ENCODE data around the gene RAP2A.

Gene RAP2A

DNA sequence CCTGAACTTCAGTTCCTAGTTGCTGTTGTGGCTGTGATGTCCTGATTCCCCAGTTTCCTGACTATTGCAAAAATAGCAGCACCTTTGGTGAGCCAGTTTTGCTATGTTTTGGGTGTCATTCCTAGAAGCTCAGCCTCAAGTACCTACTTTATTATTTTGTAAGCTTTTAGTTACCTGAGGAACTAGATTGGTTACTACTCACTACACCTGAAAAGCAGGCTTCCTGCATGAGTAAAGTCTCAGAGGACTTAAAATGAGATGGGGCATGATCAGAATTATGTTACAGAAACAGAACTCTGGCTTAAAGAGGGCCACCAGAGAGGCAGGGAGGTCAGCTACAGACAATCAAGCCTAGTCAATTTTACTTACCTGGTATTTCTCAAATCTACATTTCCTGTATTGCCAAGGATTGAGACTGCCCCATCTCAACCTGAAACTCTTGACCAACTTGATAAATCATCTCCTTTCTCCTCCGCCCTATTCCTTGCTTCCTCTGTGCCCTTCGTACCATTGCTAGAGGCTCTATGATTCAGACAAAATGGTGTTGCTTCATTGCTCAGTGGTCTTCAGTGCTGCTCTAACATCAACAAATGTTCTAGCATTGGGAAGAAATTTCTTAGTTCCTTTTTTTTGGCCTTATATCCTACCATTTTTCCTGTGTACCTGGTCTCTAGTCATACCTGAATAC, 58.9 kb downstream of the RAP2A start:
- ChIA-PET POLR2A (no interaction called here), CTCF (no interaction called here)
- TF ChIP-seq CTBP1 (IDR thresholded peaks at IDR 0.05; ENCODE audit: borderline replicate concordance) (no peak), FOXA1 (IDR thresholded peaks at IDR 0.05) (no peak), FOXK2 (IDR thresholded peaks at IDR 0.05) (no peak), LEF1 (IDR thresholded peaks at IDR 0.05; ENCODE audit: borderline replicate concordance) (no peak), SUZ12 (IDR thresholded peaks at IDR 0.05) (no peak), NFRKB (IDR thresholded peaks at IDR 0.05) (no peak), TARDBP (IDR thresholded peaks at IDR 0.05) (no peak), ARNT (IDR thresholded peaks at IDR 0.05) (no peak), HDGF (IDR thresholded peaks at IDR 0.05; ENCODE audit: borderline replicate concordance) (no peak), ZNF384 (IDR thresholded peaks at IDR 0.05) (no peak), L3MBTL2 (conservative IDR thresholded peaks at IDR 0.05) (no peak), BHLHE40 (IDR thresholded peaks at IDR 0.05; ENCODE audit: borderline replicate concordance) (no peak), ELF4 (IDR thresholded peaks at IDR 0.05) (no peak), SP1 (IDR thresholded peaks at IDR 0.05) (no peak), FOXM1 (IDR thresholded peaks at IDR 0.05; ENCODE audit: borderline replicate concordance) (no peak)
- TF ChIP-seq, protein P1, sequence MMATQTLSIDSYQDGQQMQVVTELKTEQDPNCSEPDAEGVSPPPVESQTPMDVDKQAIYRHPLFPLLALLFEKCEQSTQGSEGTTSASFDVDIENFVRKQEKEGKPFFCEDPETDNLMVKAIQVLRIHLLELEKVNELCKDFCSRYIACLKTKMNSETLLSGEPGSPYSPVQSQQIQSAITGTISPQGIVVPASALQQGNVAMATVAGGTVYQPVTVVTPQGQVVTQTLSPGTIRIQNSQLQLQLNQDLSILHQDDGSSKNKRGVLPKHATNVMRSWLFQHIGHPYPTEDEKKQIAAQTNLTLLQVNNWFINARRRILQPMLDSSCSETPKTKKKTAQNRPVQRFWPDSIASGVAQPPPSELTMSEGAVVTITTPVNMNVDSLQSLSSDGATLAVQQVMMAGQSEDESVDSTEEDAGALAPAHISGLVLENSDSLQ (IDR thresholded peaks at IDR 0.05) = no peak

DNA sequence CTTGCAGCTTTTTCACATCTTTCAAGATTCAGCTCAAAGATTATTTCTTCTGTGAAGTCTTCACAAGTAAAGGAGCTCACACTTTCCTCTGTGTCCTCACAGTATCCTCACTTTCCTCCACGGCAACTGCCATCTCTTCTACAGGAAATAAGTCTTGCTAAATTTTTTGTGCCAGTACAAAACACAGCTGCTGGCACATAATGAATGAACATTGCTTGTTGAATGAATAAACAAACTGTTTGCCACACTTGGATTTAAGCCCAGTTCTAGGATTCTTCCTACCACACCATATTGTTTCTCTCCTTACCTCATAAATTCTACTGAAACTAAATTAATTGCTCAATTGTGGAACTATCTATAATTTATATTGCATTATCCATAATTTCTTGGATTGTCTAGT, 59.5 kb downstream of the RAP2A start:
- no peak for TF ChIP-seq FOXK2 (IDR thresholded peaks at IDR 0.05)
- no peak for TF ChIP-seq SUZ12 (IDR thresholded peaks at IDR 0.05)
- no peak for TF ChIP-seq FOXM1 (IDR thresholded peaks at IDR 0.05; ENCODE audit: borderline replicate concordance)
- no peak for TF ChIP-seq ELF4 (IDR thresholded peaks at IDR 0.05)
- TF ChIP-seq ARNT (IDR thresholded peaks at IDR 0.05) = no peak
- TF ChIP-seq LEF1 (IDR thresholded peaks at IDR 0.05; ENCODE audit: borderline replicate concordance) = no peak
- no peak for DNase-seq (ENCODE audit: extremely low spot score)
- ChIA-PET POLR2A (no interaction called here), CTCF (no interaction called here)

More for the DNA sequence above, 58.9 kb downstream of the RAP2A start:
- no peak for DNase-seq (ENCODE audit: extremely low spot score)

DNA sequence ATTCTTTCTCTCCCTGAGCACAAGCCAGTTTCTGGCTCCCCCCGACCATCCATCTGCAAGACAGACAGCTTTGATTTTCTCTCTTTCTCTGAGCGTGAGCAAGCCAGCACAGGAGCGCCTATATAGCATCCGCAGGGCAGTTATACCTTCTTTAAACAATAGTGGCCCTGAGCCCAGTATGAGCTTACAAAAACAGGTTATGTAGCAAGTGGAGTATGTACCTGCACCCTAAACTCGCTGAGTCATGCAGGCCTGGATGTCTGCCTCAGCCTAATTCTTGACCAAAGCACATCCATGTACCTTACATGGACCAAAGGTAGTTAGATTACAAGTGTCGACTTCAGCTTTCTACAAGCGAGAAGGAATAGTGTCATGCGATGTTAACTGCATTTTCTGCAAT, 61.7 kb downstream of the RAP2A start:
- DNase-seq (ENCODE audit: extremely low spot score) = no peak
- no peak for TF ChIP-seq BHLHE40 (IDR thresholded peaks at IDR 0.05; ENCODE audit: borderline replicate concordance)
- no peak for TF ChIP-seq FOXK2 (IDR thresholded peaks at IDR 0.05)
- no peak for TF ChIP-seq ARNT (IDR thresholded peaks at IDR 0.05)
- no peak for TF ChIP-seq CTBP1 (IDR thresholded peaks at IDR 0.05; ENCODE audit: borderline replicate concordance)
- no peak for TF ChIP-seq FOXA1 (IDR thresholded peaks at IDR 0.05)
- no peak for TF ChIP-seq SUZ12 (IDR thresholded peaks at IDR 0.05)
- TF ChIP-seq FOXM1 (IDR thresholded peaks at IDR 0.05; ENCODE audit: borderline replicate concordance) = no peak
- TF ChIP-seq TARDBP (IDR thresholded peaks at IDR 0.05) = no peak
- TF ChIP-seq L3MBTL2 (conservative IDR thresholded peaks at IDR 0.05) = no peak
- no peak for TF ChIP-seq NFRKB (IDR thresholded peaks at IDR 0.05)
- ChIA-PET POLR2A (no interaction called here), CTCF (no interaction called here)

DNA sequence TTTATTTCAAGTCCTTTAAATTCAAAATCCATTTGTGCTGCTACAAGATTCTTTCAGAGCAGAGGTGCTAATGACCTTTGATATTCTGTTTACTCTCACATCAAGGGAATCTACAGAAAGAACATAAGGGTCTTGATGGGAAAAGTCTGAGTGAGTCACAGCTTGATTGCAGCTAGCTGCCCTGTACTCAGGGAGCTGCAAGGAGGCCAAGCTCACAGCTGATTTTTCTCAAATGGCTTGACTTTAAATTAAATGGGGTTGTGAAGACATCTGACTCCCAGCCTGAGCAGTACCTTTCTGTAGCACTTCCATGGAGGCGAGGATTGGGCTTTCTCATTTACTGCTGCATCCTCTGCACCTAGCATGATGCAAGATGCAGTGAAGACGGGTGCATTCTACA, 62.5 kb downstream of the RAP2A start:
- TF ChIP-seq, protein P1 (IDR thresholded peaks at IDR 0.05) = no peak
- TF ChIP-seq NFRKB (IDR thresholded peaks at IDR 0.05) (no peak), L3MBTL2 (conservative IDR thresholded peaks at IDR 0.05) (no peak), FOXM1 (IDR thresholded peaks at IDR 0.05; ENCODE audit: borderline replicate concordance) (no peak), SUZ12 (IDR thresholded peaks at IDR 0.05) (no peak), ELF4 (IDR thresholded peaks at IDR 0.05) (no peak), HDGF (IDR thresholded peaks at IDR 0.05; ENCODE audit: borderline replicate concordance) (no peak), BHLHE40 (IDR thresholded peaks at IDR 0.05; ENCODE audit: borderline replicate concordance) (no peak)
- CTCF ChIA-PET = no interaction called here
- POLR2A ChIA-PET = no interaction called here
- no peak for DNase-seq (ENCODE audit: extremely low spot score)

DNA sequence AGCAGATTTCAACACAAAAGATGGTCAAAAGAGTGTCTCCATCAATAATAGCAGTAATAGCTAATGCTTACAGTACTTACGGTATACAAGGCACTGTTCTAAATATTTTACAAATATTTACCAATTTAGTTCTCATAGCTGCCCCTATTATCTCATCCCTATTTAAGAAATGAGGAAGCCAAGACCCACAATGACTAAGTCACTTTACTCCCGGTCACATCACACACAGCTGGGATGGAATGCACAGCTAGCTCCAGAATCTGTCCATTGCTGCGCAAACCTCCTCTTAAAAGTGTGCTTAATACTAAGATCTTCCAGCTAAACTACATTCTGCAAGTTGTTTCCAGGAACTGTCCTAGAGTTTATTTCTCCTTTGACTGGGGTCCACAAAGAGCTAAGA, 63.4 kb downstream of the RAP2A start:
- TF ChIP-seq BHLHE40 (IDR thresholded peaks at IDR 0.05; ENCODE audit: borderline replicate concordance) = no peak
- TF ChIP-seq FOXK2 (IDR thresholded peaks at IDR 0.05) = no peak
- TF ChIP-seq NFRKB (IDR thresholded peaks at IDR 0.05) = no peak
- no peak for TF ChIP-seq FOXM1 (IDR thresholded peaks at IDR 0.05; ENCODE audit: borderline replicate concordance)
- TF ChIP-seq SUZ12 (IDR thresholded peaks at IDR 0.05) = no peak
- no peak for TF ChIP-seq ZNF384 (IDR thresholded peaks at IDR 0.05)
- TF ChIP-seq TARDBP (IDR thresholded peaks at IDR 0.05) = no peak
- TF ChIP-seq HDGF (IDR thresholded peaks at IDR 0.05; ENCODE audit: borderline replicate concordance) = no peak
- TF ChIP-seq, protein P1 (IDR thresholded peaks at IDR 0.05) = no peak
- TF ChIP-seq CTBP1 (IDR thresholded peaks at IDR 0.05; ENCODE audit: borderline replicate concordance) = no peak
- TF ChIP-seq ARNT (IDR thresholded peaks at IDR 0.05) = no peak
- no peak for TF ChIP-seq FOXA1 (IDR thresholded peaks at IDR 0.05)
- no peak for TF ChIP-seq LEF1 (IDR thresholded peaks at IDR 0.05; ENCODE audit: borderline replicate concordance)
- no peak for TF ChIP-seq ELF4 (IDR thresholded peaks at IDR 0.05)
- TF ChIP-seq SP1 (IDR thresholded peaks at IDR 0.05) = no peak
- TF ChIP-seq L3MBTL2 (conservative IDR thresholded peaks at IDR 0.05) = no peak
- no peak for DNase-seq (ENCODE audit: extremely low spot score)
- ChIA-PET POLR2A (no interaction called here), CTCF (no interaction called here)

DNA sequence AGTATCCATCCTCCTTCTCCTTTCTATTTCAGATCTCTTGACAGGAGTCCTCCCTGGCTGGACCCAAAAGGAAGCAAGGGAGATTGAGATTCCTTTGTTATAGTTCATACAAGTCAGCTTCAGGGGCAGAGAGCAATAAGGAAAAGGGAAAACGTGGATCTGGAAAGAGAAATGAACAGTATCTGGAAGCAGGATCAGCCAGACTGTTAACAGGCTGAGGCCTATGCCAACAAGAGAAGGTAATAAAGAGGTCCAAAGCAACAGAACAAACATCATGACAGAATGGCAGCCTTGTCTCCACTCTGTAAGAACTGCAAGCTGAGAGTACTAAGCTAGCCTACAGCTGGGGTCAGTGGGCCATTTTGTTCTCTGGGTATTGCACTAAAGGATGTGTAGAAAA, 64.5 kb downstream of the RAP2A start:
- CTCF ChIA-PET = no interaction called here
- no peak for TF ChIP-seq SUZ12 (IDR thresholded peaks at IDR 0.05)
- TF ChIP-seq, protein P1 (IDR thresholded peaks at IDR 0.05) = no peak
- POLR2A ChIA-PET = no interaction called here
- DNase-seq (ENCODE audit: extremely low spot score) = no peak
